ENCODE measurements around the gene OR51B4.
"Not testable (repeated sequence)": the region's sequence is repeated elsewhere in the genome, so short reads cannot be mapped to it uniquely, and the experiment has no call there.

OR51B4 gene

DNA sequence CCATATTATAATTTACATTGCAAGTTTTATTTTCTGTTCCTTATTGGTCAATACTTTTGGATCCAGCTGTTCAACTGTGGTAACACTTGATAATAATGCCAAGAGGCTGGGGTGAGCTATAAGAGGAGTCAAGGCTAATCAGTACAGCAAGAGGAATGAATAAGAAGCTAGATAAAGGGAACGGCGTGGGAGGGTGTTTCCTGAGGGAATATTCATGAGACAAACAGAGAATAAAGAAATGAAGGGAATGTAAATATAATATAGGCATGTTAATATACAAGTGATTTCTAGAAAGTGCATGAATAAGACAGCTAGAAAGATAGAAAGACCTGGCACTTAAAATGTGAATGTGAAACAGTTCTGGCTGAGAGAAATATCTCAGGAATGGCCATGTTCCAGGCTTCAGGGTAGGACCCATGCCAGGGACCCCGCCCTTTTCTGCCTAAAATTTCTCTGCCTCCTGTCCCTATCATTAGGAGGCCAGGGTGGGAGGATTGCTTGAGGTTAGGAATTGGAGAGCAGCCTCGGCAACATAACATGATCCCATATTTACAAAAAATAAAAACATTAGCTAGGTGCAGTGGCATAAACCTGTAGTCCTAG lies 3.9 kb downstream of the OR51B4 start:
- DNase-seq (ENCODE audit: low read depth in 1 of 2, low spot score in 1 of 2), result no peak

GRCh38 chr11:5294342-5294995 lies 7.3 kb downstream of the OR51B4 start:
- not testable (repeated sequence) for DNase-seq (ENCODE audit: low read depth in 1 of 2, low spot score in 1 of 2)

- no peak for DNase-seq (ENCODE audit: low read depth in 1 of 2, low spot score in 1 of 2)
Measured at GRCh38 chr11:5293028-5293427, 8.7 kb downstream of the OR51B4 start.

GRCh38 chr11:5291207-5291838 lies 10.4 kb downstream of the OR51B4 start:
- no peak for DNase-seq (ENCODE audit: low read depth in 1 of 2, low spot score in 1 of 2)

DNA sequence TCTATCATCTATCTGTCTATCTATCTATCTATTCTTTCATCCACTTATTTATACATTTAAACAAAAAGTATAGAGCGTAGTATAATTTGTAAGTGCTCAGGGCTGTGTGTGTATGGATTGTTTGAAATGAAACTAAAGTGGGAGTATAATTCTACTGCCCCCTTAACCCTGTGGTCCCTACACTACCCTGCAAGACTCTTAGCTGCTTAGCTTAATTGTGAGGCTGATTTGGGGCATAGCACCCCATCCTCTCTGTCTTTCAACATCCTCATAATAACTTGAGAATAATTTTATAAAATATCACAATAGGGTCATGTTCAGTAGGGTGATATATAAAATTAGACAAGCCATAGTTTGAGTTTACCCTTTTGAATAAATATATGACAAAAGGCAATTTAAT lies 11.6 kb downstream of the OR51B4 start:
- no peak for DNase-seq (ENCODE audit: low read depth in 1 of 2, low spot score in 1 of 2)

- no peak for DNase-seq (ENCODE audit: low read depth in 1 of 2, low spot score in 1 of 2)
Measured at GRCh38 chr11:5289696-5290095, 12.1 kb downstream of the OR51B4 start.

- DNase-seq (ENCODE audit: low read depth in 1 of 2, low spot score in 1 of 2), result no peak
Measured at GRCh38 chr11:5288906-5289550, 12.7 kb downstream of the OR51B4 start.

DNA sequence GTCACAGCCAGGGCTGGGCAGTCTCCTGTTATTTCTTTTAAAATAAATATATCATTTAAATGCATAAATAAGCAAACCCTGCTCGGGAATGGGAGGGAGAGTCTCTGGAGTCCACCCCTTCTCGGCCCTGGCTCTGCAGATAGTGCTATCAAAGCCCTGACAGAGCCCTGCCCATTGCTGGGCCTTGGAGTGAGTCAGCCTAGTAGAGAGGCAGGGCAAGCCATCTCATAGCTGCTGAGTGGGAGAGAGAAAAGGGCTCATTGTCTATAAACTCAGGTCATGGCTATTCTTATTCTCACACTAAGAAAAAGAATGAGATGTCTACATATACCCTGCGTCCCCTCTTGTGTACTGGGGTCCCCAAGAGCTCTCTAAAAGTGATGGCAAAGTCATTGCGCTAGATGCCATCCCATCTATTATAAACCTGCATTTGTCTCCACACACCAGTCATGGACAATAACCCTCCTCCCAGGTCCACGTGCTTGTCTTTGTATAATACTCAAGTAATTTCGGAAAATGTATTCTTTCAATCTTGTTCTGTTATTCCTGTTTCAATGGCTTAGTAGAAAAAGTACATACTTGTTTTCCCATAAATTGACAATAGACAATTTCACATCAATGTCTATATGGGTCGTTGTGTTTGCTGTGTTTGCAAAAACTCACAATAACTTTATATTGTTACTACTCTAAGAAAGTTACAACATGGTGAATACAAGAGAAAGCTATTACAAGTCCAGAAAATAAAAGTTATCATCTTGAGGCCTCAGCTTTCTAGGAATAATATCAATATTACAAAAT lies 13.4 kb downstream of the OR51B4 start:
- DNase-seq (ENCODE audit: low read depth in 1 of 2, low spot score in 1 of 2), result no peak

DNA sequence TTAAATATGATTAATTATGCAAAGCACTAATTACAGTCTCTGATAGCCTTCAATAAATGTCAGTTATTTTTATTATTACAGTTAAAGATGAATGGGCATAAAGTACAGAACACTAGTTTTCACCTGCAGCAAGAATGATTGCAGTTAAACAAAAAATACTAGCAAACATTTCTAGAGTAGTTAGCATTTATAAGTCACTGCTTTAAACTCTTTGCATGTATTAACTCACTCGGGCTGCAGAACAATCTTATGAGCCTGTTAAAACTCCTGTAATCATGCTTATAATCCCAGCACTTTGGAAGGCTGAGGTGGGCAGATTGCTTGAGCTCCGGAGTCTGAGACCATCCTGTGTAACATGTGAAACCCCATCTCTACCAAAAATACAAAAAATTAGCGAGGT lies 14.8 kb downstream of the OR51B4 start:
- no peak for DNase-seq (ENCODE audit: low read depth in 1 of 2, low spot score in 1 of 2)

GRCh38 chr11:5286351-5286750 lies 15.4 kb downstream of the OR51B4 start:
- no peak for DNase-seq (ENCODE audit: low read depth in 1 of 2, low spot score in 1 of 2)

- no peak for DNase-seq (ENCODE audit: low read depth in 1 of 2, low spot score in 1 of 2)
Measured at GRCh38 chr11:5285703-5286340, 15.9 kb downstream of the OR51B4 start.

GRCh38 chr11:5284637-5285036 lies 17.1 kb downstream of the OR51B4 start:
- DNase-seq (ENCODE audit: low read depth in 1 of 2, low spot score in 1 of 2), result no peak

DNA sequence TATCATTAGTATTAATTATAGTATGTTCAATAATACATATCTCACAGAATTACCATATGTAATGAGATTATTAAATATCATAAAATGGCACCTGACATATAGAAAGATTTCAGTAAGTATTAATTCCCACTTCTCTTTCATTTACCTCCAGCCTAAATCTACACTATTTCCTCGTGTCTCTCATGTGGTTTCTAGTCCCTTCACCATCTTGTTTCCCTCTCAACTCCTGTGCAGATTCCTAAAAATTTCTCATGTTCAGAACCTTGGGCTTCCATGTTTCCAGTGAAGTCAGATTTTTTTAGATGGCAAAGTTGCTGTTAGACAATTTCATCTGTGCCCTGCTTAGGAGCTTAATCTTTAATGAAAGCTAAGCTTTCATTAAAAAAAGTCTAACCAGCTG lies 17.9 kb downstream of the OR51B4 start:
- DNase-seq (ENCODE audit: low read depth in 1 of 2, low spot score in 1 of 2), result no peak

DNA sequence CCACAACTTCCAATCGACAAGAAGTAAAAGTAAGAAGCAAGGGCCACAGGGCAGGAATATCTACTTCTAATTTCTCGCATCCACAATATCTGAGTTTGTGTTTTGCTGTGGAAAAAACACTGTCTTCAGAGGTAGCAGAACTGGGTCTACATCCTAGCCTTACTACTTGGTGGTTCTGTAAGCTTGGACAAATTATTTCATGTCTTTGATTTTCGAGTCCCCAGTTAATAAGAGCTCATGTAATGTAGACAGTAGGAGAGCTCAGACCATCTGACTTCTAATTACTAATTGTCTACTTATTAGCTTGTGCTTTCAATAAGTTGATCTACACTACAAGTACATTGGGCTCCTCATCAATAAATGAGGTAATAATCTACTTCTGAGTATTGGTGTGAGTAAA lies 18.7 kb downstream of the OR51B4 start:
- no peak for DNase-seq (ENCODE audit: low read depth in 1 of 2, low spot score in 1 of 2)

GRCh38 chr11:5282628-5283027 lies 19.1 kb downstream of the OR51B4 start:
- no peak for DNase-seq (ENCODE audit: low read depth in 1 of 2, low spot score in 1 of 2)

DNA sequence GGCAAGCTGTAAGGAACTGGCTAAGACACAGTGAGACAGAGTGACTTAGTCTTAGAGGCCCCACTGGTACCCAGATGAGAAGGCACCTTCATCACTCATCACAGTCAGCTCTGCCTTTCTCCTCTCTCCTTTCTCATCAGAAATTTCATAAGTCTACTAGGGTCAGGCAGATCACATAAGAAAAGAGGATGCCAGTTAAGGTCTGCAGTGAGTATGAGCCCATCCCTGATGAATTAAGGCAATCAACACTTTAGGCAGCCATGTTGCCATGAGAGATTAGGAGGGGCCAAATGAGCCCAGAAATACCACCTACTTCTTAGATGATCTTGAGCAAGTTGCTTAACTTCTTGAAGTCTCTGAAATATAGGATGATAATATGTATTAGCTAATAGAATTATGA lies 20.1 kb downstream of the OR51B4 start:
- no peak for DNase-seq (ENCODE audit: low read depth in 1 of 2, low spot score in 1 of 2)

- no peak for DNase-seq (ENCODE audit: low read depth in 1 of 2, low spot score in 1 of 2)
Measured at GRCh38 chr11:5280582-5281102, 21.1 kb downstream of the OR51B4 start.

DNA sequence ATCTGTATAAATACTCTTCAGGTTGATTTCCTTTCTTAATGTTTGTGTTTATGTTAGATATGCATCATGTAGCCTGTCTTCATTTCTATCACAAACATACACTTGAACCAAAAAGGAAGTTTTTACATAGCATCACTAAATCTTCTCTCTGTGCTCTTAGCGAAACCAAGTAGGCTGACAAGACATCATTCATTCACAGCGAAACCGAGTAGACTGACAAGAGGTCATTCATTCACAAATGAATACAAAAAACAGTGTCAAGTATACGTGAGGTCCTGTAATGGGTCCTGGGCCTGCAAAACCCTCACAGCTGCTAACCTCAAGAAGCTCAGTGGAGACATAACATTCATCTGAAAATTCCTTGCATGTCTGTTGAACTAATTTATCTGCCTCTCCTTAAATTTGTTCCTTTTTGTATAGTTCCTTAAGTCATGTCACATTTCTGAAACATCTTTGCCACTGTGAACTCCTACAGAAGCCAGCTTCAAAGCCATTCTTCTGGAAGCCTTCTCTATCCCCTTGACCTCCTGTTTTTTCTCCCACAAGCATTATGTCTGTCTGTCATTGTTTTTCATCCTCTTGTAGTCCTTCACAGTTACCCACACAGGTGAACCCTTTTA lies 22.2 kb downstream of the OR51B4 start:
- no peak for DNase-seq (ENCODE audit: low read depth in 1 of 2, low spot score in 1 of 2)

DNA sequence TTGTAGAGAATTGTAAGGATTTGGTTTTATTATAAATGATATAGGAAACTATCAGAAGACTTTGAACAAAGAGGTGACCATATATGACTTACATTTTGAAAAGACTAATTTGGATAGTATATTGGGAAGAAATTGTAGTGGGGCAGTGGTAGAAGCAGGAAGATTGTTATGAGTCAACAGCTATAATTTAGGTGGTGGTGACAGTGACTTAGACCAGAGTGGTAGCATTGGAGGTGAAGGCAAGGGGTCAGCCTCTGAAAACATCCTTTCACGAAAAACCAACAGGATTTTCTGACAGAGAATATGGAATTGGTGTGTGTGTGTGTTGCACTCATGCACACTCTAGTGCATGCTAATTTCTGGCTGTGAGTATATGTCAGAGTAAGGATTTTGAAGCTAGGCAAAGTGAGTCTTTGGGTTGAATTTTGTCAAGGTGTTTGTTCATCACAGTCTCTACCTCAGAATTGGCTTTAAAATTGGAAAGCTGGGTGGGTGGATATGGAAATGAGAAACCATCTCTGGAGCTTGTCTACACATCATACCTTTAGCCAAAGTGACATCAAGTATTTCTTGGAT lies 23.9 kb downstream of the OR51B4 start:
- no peak for DNase-seq (ENCODE audit: low read depth in 1 of 2, low spot score in 1 of 2)

GRCh38 chr11:5276697-5277096 lies 25.0 kb downstream of the OR51B4 start:
- no peak for DNase-seq (ENCODE audit: low read depth in 1 of 2, low spot score in 1 of 2)

Data from activated T-helper 1 cell treated with anti-CD3 and anti-CD28 coated beads, Interleukin-2, amount 50 U/mL, for 16 hours (primary cell).